ENCODE data around the gene LTB. TPM values are rescaled to one million over a fixed set of nuclear protein-coding genes. Genes with fewer than 3 reads are reported as not detected.

LTB gene
- total and polyA plus RNA-seq, 4 donors: 0.67 to 5.3 (median 1.5) TPM

DNA sequence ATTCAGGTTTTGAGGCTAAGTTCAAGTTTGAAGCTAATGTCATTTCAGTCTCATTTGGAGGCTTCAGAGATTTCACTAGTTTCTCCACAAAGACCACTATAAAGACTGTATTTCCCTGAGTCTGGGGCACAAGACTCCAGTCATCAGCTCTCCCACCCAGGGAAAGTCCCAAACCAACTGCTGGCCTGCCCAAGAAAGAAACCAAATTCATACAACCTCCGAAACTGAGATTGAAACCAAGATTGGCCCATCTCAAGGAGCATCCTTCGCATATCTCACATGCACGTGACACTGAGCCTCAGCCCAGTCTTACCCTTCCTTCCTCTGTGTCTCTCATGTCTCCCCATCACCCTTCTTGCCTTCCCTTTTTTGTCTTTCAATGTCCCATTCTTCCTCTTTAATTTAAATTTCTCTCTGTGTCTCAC, 13.7 kb downstream of the LTB start:
- no peak overlapping the region for H3K27ac ChIP-seq (ENCODE audit: low read depth in 1 of 2, low read length in 2 of 2)
- 65% methylated on average over 3 of the region's 3 CpGs for WGBS
- no peaks in the 10 kb centered on the region for H3K9me3 ChIP-seq (ENCODE audit: control insufficient read depth in 4 of 4, low read length in 3 of 4)
- no peak overlapping the region for H3K4me3 ChIP-seq (ENCODE audit: low read depth in 1 of 3, low read length in 3 of 3)
- TF ChIP-seq RAD21 (IDR thresholded peaks at IDR 0.05) (no peak), HNF4G (IDR thresholded peaks at IDR 0.05) (no peak), YY1 (IDR thresholded peaks at IDR 0.05) (no peak), NR2F2 (IDR thresholded peaks at IDR 0.05) (no peak), RXRA (IDR thresholded peaks at IDR 0.05) (no peak), HNF4A (conservative IDR thresholded peaks at IDR 0.05) (no peak)
- TF ChIP-seq, protein P1, sequence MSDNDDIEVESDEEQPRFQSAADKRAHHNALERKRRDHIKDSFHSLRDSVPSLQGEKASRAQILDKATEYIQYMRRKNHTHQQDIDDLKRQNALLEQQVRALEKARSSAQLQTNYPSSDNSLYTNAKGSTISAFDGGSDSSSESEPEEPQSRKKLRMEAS (IDR thresholded peaks at IDR 0.05): no peak
- TF ChIP-seq, protein P2, sequence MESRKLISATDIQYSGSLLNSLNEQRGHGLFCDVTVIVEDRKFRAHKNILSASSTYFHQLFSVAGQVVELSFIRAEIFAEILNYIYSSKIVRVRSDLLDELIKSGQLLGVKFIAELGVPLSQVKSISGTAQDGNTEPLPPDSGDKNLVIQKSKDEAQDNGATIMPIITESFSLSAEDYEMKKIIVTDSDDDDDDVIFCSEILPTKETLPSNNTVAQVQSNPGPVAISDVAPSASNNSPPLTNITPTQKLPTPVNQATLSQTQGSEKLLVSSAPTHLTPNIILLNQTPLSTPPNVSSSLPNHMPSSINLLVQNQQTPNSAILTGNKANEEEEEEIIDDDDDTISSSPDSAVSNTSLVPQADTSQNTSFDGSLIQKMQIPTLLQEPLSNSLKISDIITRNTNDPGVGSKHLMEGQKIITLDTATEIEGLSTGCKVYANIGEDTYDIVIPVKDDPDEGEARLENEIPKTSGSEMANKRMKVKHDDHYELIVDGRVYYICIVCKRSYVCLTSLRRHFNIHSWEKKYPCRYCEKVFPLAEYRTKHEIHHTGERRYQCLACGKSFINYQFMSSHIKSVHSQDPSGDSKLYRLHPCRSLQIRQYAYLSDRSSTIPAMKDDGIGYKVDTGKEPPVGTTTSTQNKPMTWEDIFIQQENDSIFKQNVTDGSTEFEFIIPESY (IDR thresholded peaks at IDR 0.05): no peak
- TF ChIP-seq, protein P3, sequence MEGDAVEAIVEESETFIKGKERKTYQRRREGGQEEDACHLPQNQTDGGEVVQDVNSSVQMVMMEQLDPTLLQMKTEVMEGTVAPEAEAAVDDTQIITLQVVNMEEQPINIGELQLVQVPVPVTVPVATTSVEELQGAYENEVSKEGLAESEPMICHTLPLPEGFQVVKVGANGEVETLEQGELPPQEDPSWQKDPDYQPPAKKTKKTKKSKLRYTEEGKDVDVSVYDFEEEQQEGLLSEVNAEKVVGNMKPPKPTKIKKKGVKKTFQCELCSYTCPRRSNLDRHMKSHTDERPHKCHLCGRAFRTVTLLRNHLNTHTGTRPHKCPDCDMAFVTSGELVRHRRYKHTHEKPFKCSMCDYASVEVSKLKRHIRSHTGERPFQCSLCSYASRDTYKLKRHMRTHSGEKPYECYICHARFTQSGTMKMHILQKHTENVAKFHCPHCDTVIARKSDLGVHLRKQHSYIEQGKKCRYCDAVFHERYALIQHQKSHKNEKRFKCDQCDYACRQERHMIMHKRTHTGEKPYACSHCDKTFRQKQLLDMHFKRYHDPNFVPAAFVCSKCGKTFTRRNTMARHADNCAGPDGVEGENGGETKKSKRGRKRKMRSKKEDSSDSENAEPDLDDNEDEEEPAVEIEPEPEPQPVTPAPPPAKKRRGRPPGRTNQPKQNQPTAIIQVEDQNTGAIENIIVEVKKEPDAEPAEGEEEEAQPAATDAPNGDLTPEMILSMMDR (IDR thresholded peaks at IDR 0.05; ENCODE audit: low read depth, low read length, missing input control): no peak
- no peaks in the 10 kb centered on the region for H3K4me1 ChIP-seq (ENCODE audit: control insufficient read depth in 4 of 4, insufficient read depth in 4 of 4, low read length in 3 of 4)
- no peak for DNase-seq (ENCODE audit: low spot score)
- no peaks in the 10 kb centered on the region for H3K27me3 ChIP-seq (ENCODE audit: control insufficient read depth in 4 of 4, insufficient read depth in 4 of 4, low read length in 3 of 4)
- H3K9ac ChIP-seq (ENCODE audit: low read depth in 1 of 2, low read length in 2 of 2): no peak overlapping the region
- no peaks in the 10 kb centered on the region for H3K36me3 ChIP-seq (ENCODE audit: control insufficient read depth in 4 of 4, insufficient read depth in 3 of 4, low read depth in 1 of 4, low read length in 3 of 4)

DNA sequence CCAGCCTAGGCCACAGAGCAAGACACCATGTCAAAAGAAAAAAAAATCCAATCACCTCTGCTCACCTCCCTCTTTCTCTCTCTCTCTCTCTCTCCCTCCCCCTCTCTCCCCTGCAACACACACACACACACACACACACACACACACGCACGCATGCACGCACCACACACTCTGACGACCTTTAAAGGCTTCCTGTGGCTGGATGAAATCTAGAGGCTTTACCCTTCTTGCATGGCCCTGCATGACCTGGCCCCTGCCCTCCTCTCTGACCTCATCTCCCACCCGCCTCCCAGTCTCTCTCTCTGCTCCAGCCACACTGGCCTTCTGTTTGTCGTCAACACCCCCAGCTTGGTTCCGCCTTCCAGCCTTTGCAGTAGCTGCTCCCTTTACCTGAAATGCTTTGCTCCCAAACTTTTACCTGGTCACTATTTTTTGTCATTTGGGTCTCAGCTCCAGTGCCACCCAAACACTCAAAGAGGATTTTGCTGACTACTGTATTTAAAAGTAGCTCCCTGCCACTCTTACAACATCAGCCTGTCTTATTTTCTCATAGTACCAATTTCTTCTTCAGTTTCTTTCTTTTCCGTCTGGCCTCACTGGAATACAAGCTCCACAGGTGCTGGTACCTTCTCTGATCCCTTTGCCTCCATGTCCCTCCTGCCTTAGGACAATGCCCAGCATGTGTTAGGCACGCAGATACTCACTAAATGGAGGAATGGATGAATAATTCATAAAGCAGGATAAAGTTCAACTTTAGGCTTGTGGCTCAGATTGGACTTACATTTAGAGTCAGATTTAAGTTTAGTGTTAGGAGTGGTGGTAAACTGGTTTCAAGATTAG, 14.5 kb downstream of the LTB start:
- Histone ChIP-seq H3K27me3 (ENCODE audit: control insufficient read depth in 4 of 4, insufficient read depth in 4 of 4, low read length in 3 of 4) (no peaks in the 10 kb centered on the region), H3K36me3 (ENCODE audit: control insufficient read depth in 4 of 4, insufficient read depth in 3 of 4, low read depth in 1 of 4, low read length in 3 of 4) (no peaks in the 10 kb centered on the region), H3K4me1 (ENCODE audit: control insufficient read depth in 4 of 4, insufficient read depth in 4 of 4, low read length in 3 of 4) (no peaks in the 10 kb centered on the region), H3K9ac (ENCODE audit: low read depth in 1 of 2, low read length in 2 of 2) (no peak overlapping the region), H3K9me3 (ENCODE audit: control insufficient read depth in 4 of 4, low read length in 3 of 4) (no peaks in the 10 kb centered on the region), H3K27ac (ENCODE audit: low read depth in 1 of 2, low read length in 2 of 2) (no peak overlapping the region), H3K4me3 (ENCODE audit: low read depth in 1 of 3, low read length in 3 of 3) (no peak overlapping the region)
- 51% methylated on average over 9 of the region's 9 CpGs for WGBS
- no peak for DNase-seq (ENCODE audit: low spot score)
- TF ChIP-seq SP1 (IDR thresholded peaks at IDR 0.05): no peak
- no peak for TF ChIP-seq HNF4G (IDR thresholded peaks at IDR 0.05)
- TF ChIP-seq EGR1 (IDR thresholded peaks at IDR 0.05; ENCODE audit: low read depth in 2 of 2): no peak
- no peak for TF ChIP-seq FOXA2 (IDR thresholded peaks at IDR 0.05)
- no peak for TF ChIP-seq JUND (IDR thresholded peaks at IDR 0.05)
- TF ChIP-seq, protein P3 (IDR thresholded peaks at IDR 0.05; ENCODE audit: low read depth, low read length, missing input control): no peak
- TF ChIP-seq, protein P4, sequence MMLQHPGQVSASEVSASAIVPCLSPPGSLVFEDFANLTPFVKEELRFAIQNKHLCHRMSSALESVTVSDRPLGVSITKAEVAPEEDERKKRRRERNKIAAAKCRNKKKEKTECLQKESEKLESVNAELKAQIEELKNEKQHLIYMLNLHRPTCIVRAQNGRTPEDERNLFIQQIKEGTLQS (IDR thresholded peaks at IDR 0.05): no peak
- TF ChIP-seq RAD21 (IDR thresholded peaks at IDR 0.05): no peak
- TF ChIP-seq FOXA1 (IDR thresholded peaks at IDR 0.05): no peak
- TF ChIP-seq TAF1 (conservative IDR thresholded peaks at IDR 0.05): no peak
- TF ChIP-seq RXRA (IDR thresholded peaks at IDR 0.05): no peak
- TF ChIP-seq, protein P2 (IDR thresholded peaks at IDR 0.05): no peak
- no peak for TF ChIP-seq HNF4A (conservative IDR thresholded peaks at IDR 0.05)
- TF ChIP-seq NR2F2 (IDR thresholded peaks at IDR 0.05): no peak
- TF ChIP-seq GABPA (IDR thresholded peaks at IDR 0.05 in 1 of 2, conservative IDR thresholded peaks at IDR 0.05 in 1 of 2): no peak
- TF ChIP-seq, protein P5, sequence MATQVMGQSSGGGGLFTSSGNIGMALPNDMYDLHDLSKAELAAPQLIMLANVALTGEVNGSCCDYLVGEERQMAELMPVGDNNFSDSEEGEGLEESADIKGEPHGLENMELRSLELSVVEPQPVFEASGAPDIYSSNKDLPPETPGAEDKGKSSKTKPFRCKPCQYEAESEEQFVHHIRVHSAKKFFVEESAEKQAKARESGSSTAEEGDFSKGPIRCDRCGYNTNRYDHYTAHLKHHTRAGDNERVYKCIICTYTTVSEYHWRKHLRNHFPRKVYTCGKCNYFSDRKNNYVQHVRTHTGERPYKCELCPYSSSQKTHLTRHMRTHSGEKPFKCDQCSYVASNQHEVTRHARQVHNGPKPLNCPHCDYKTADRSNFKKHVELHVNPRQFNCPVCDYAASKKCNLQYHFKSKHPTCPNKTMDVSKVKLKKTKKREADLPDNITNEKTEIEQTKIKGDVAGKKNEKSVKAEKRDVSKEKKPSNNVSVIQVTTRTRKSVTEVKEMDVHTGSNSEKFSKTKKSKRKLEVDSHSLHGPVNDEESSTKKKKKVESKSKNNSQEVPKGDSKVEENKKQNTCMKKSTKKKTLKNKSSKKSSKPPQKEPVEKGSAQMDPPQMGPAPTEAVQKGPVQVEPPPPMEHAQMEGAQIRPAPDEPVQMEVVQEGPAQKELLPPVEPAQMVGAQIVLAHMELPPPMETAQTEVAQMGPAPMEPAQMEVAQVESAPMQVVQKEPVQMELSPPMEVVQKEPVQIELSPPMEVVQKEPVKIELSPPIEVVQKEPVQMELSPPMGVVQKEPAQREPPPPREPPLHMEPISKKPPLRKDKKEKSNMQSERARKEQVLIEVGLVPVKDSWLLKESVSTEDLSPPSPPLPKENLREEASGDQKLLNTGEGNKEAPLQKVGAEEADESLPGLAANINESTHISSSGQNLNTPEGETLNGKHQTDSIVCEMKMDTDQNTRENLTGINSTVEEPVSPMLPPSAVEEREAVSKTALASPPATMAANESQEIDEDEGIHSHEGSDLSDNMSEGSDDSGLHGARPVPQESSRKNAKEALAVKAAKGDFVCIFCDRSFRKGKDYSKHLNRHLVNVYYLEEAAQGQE (IDR thresholded peaks at IDR 0.05): no peak
- TF ChIP-seq, protein P1 (IDR thresholded peaks at IDR 0.05): no peak

All from liver (tissue), 9 donors.